Measurements from ENCODE around the gene C10orf90. TPM values are rescaled to one million over a fixed set of nuclear protein-coding genes. Genes with fewer than 3 reads are reported as not detected.

Gene C10orf90
- total and polyA plus RNA-seq, 8 donors = 0.32 to 0.64 (median 0.47) TPM; not detected in 5

GRCh38 chr10:126599949-126600682 lies 70.4 kb downstream of the C10orf90 start:
- H3K27ac ChIP-seq = no peak overlapping the region
- no peaks in the 10 kb centered on the region for H3K27me3 ChIP-seq
- FAIRE-seq (no peak), ATAC-seq (no peak), DNase-seq (no peak)
- H3K36me3 ChIP-seq = no peaks in the 10 kb centered on the region
- H3K4me1 ChIP-seq = no peaks in the 10 kb centered on the region
- WGBS, 2 donors = 77 to 82% methylated on average over 19 of the region's 19 CpGs
- TF ChIP-seq CTCF (IDR thresholded peaks at IDR 0.05) = no peak
- H3K4me3 ChIP-seq = no peak overlapping the region
- H3K9me3 ChIP-seq = no peaks in the 10 kb centered on the region
- intact Hi-C loops (cut with DNase I) = no loop called here

GRCh38 chr10:126598009-126598408 lies 72.5 kb downstream of the C10orf90 start:
- WGBS, 2 donors = 16 to 20% methylated on average over 3 of the region's 3 CpGs
- ATAC-seq (peak; percentile 89 to 100 (median 97)), DNase-seq (peak; percentile 74 to 86 (median 82)), FAIRE-seq (no peak)
- Histone ChIP-seq H3K4me3 (no peak overlapping the region), H3K27me3 (no peaks in the 10 kb centered on the region), H3K9me3 (no peaks in the 10 kb centered on the region), H3K4me1 (no peaks in the 10 kb centered on the region), H3K36me3 (no peaks in the 10 kb centered on the region), H3K27ac (no peak overlapping the region)
- peak; percentile 33 to 51 (median 44) for TF ChIP-seq CTCF (IDR thresholded peaks at IDR 0.05)
- intact Hi-C loops (cut with DNase I) = no loop called here

GRCh38 chr10:126597211-126597610 lies 73.3 kb downstream of the C10orf90 start:
- no peak for FAIRE-seq
- 77 to 88% methylated on average over 2 of the region's 2 CpGs for WGBS, 2 donors
- H3K4me3 ChIP-seq = no peak overlapping the region
- H3K9me3 ChIP-seq = no peaks in the 10 kb centered on the region
- no peaks in the 10 kb centered on the region for H3K36me3 ChIP-seq
- ATAC-seq = no peak
- no peaks in the 10 kb centered on the region for H3K27me3 ChIP-seq
- TF ChIP-seq CTCF (IDR thresholded peaks at IDR 0.05) = no peak
- H3K4me1 ChIP-seq = no peaks in the 10 kb centered on the region
- DNase-seq = no peak
- intact Hi-C loops (cut with DNase I) = no loop called here
- no peak overlapping the region for H3K27ac ChIP-seq

- 86 to 94% methylated on average over 3 of the region's 3 CpGs for WGBS, 2 donors
- FAIRE-seq (no peak), ATAC-seq (no peak)
Observed at GRCh38 chr10:126596472-126597016, 73.9 kb downstream of the C10orf90 start.

More at GRCh38 chr10:126596472-126597016, 73.9 kb downstream of the C10orf90 start:
- DNase-seq = no peak
- TF ChIP-seq CTCF (IDR thresholded peaks at IDR 0.05) = no peak
- H3K4me1 ChIP-seq = no peaks in the 10 kb centered on the region
- H3K27ac ChIP-seq = no peak overlapping the region
- intact Hi-C loops (cut with DNase I) = no loop called here
- no peak overlapping the region for H3K4me3 ChIP-seq
- no peaks in the 10 kb centered on the region for H3K27me3 ChIP-seq
- no peaks in the 10 kb centered on the region for H3K36me3 ChIP-seq
- no peaks in the 10 kb centered on the region for H3K9me3 ChIP-seq
